NCI-H1417 treated with DMSO at 0.1 percent for 48 hours (cell line): ENCODE measurements around the gene GRAMD1B.
"Not testable (repeated sequence)": the region's sequence is repeated elsewhere in the genome, so short reads cannot be mapped to it uniquely, and the experiment has no call there.

Experiments used
- DNase-seq: peaks from one replicate; lab custom pipeline; 2025; lab: John Stamatoyannopoulos, UW

Gene GRAMD1B

GRCh38 chr11:123641495-123641840 is 211.4 kb downstream of the GRAMD1B start:
- no peak for DNase-seq

- no peak for DNase-seq
Observed at GRCh38 chr11:123642435-123642834, 212.4 kb downstream of the GRAMD1B start.

DNA sequence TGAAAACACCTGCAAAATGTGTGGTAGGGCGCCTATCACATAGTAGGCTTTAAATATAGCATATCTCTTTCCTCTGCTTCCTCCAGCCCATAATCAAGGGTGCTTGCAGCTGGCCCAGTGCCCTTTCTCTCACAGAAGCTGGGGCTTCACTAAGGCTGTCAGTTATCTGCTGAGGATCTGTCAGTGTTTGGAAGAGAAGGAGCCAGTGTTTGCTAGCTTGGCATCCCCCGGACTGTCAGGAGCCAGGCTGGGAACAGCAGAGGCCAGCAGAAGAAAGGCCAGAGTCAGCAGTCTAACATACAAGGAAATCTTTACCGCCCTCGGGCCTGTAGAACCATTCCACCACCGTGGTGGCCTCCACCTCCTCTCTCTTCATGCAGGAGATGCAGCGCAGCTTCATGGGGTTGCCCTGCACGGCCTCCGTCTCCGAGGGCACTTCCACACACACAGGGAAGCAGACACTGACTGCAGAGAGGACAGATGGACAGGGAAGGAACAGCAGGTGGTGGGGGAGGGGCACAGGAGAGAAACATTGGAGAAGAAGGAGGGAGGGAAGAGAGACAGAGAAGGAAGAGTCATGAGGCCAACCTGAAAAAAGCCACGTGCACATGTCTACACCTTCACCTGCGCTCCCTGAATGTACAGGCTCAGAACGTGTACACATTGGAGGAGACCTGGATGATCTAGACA is 215.4 kb downstream of the GRAMD1B start:
- DNase-seq: no peak

DNA sequence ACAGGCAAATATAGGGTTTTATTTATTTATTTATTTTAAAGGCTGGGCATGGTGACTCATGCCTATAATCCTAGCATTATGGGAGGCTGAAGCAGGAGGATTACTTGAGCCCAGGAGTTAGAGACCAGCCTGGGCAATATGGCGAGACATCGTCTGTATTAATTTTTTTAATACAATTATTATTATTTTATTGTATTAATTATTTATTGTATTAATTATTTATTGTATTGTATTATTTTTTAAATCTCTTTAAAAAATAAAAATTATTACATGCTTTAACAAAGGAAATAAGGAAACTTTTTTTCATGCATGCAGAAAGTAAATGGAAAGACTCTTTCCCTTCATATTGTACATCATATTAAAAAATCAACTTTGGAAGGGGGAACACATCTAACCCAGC is 220.8 kb downstream of the GRAMD1B start:
- no peak for DNase-seq

DNA sequence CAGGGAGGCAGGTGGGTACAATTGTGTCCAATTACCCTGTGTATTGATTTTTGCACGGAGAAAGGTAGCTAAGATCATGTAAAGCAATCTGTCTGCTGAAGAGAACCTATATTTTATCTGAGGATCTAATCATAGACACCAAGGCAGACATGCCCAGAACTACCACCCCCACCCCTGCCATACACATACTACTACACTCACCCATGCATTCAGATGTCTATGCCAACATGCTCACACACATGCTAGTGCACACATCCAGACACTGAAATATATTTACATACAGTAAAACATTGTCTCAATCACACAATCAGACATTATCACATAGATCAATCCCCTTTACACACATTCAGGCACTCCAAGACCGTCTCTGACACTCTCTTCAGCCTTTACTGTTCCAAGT is 222.5 kb downstream of the GRAMD1B start:
- DNase-seq: no peak

DNA sequence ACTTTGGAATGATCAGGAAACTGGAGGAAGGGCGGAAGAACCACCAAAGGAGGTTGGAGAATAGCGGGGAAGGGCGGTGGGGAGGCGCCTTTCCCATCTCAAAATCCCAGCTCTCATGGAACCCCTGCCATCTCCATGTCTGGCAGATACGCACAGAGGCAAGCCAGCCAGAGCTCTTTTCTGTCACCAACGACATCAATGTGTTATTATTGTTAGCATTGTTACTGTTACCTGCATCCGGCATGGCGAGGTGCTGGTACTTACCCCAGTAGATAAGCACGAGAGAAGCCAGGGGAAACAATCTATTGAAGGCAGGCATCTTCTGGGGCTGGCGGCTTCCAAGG is 223.4 kb downstream of the GRAMD1B start:
- DNase-seq: no peak

DNA sequence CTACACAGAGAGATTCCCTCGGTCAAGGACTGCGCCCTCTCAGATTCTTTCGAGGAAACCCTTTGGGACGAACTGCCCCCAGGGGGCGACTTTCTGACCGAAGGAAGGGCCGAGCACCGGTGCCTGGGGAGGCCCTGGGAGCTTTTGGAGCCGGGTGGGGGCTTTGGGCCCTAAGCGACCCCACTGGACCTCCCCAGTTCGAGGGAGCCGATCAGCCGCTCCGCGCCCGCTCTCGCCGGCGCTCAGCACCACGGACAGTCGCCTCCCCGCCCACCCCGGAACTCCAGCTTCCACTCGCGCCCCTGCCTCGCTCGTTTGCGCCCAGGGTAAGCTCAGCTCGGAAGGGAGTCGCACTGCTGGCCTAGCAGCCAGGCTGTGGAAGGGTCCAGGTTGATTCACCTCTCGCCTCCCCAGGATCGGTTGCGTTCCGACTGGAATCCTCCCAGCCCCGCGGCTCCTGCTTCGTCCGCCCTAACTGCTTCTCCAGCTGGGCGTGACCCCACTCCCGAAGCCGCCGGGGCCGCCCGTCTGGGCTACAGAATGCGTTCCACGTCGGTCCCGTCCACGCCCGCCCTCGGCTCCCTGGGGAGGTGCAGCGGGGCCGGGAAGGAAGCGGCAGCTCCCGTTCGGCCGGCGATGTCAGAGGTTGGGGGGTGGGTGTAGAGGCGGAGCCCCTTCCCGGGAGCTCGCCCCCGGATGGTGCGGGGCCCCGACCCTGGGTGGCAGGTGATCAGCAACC is 223.9 kb downstream of the GRAMD1B start:
- no peak for DNase-seq

GRCh38 chr11:123654566-123655081 is 224.6 kb downstream of the GRAMD1B start, which contains the start of gene SCN3B:
Gene SCN3B, minus strand, starts transcription at chr11:123654624. Its CDS starts 823 bp downstream, at chr11:123653801.
- peak; percentile 64 for DNase-seq

DNA sequence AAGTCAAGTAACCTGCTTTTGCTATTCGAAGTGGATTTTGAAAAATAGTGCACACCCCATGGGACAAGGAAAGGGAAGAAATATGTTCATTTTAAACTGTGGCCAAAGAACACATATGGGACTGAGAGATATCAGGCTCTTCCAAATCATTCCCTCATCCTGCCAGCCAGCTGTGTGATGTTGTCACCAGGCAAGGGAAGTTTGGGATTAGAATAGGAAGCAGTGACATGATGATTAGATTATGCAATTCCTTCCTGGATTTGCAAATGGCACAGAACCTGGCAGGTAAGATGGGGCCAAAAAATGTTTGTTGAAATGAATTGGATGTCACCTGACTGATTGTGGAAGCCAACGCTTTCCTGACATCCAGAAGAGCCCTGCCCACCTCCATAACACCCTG is 229.2 kb downstream of the GRAMD1B start:
- no peak for DNase-seq

DNA sequence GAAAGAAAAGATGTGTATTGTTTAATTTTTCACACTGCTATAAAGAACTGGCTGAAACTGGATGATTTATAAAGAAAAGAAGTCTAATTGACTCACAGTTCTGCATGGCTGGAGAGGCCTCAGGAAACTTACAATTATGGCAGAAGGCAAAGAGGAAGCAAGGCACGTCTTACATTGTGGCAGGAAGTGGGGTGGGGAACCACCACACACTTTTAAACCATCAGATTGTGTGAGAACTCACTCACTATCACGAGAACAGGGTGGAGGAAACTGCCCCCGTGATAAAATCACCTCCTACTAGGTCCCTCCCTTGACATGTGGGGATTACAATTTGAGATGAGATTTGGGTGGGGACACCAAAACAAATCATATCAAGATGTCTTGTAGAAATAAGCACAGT is 229.9 kb downstream of the GRAMD1B start:
- DNase-seq: not testable (repeated sequence)

DNA sequence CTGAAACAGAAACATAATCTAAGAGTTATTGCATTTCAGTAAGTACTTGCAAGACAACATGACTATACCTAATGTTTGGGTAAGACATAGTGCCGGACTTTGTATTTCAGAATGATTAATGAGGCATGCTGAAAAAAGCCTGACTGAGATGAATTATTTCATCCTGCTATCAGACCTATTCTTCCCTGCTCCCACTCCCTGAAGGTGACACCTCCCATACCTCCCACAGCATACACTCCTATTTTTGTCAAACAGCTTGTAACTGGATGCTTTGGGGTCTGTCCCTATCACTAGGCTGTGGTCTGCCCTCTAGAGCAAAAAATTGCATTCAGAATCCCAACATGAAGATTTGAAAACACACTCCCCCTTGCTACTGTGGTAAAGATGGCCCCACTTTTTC is 235.2 kb downstream of the GRAMD1B start:
- no peak for DNase-seq

GRCh38 chr11:123670081-123670480 is 240.0 kb downstream of the GRAMD1B start:
- DNase-seq: no peak

GRCh38 chr11:123671534-123671933 is 241.5 kb downstream of the GRAMD1B start:
- no peak for DNase-seq

DNA sequence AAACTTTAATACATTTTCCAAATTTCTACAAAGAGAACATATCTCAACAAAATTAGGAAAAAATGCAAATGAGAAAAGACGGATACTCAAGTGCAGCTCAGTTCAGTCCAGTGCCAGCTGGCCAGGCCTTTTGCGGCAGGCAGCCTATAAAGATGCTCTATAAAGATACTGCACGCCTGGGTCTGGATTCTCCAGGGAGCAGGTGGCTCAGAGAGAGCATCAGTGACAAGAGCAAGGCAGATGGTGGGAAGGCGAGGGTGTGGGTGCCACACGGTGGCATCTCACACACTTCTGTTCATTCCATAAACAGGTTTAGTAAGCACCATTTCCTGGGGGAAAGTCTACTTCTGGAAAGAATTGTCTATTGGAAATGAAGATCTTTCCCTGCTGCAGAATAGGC is 242.5 kb downstream of the GRAMD1B start:
- no peak for DNase-seq

DNA sequence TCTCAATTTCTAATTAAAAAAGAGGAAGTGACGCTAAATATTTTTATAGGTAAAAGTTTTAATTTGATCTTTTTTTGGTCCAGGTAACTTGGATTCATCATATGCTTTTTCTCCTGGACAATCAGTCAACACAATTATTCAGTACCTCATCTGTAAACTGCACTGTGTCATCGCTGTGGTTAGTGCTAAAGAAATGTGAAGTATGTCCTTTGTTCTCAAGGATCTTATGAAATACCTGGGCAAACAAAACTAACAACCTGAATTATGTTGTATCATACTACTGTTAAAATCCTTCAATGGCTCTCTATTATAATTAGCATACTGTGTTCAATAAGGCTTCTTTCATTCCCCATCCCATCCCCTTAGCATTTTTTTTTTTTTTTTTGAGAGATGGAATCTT is 244.2 kb downstream of the GRAMD1B start:
- no peak for DNase-seq
